Measurements from ENCODE around the gene LSAMP.
"Not testable (repeated sequence)": the region's sequence is repeated elsewhere in the genome, so short reads cannot be mapped to it uniquely, and the experiment has no call there.

GRCh38 chr3:115752978-115753377 is 692.3 kb downstream of the LSAMP start:
- not testable (repeated sequence) for TF ChIP-seq ATF2 (tag by site-specific recombination; IDR thresholded peaks at IDR 0.05; ENCODE audit: low read depth); CTCF (tag by site-specific recombination; IDR thresholded peaks at IDR 0.05); ZNF362 (tag by site-specific recombination; IDR thresholded peaks at IDR 0.05); ZNF202 (tag by site-specific recombination; IDR thresholded peaks at IDR 0.05; ENCODE audit: borderline replicate concordance)
